HG03280 (cell line): Measurements from ENCODE around the gene CYP2U1.

Experiments used
- ATAC-seq: cut with Tn5 transposase; IDR thresholded peaks from one replicate; pipeline ENCODE4 v1.9.1; 2021; ENCODE audit warnings: mild to moderate bottlenecking, moderate library complexity; ENCODE audit not compliant: unreplicated experiment

Gene CYP2U1

GRCh38 chr4:107978716-107979451 is 47.5 kb downstream of the CYP2U1 start:
- ATAC-seq: no peak

DNA sequence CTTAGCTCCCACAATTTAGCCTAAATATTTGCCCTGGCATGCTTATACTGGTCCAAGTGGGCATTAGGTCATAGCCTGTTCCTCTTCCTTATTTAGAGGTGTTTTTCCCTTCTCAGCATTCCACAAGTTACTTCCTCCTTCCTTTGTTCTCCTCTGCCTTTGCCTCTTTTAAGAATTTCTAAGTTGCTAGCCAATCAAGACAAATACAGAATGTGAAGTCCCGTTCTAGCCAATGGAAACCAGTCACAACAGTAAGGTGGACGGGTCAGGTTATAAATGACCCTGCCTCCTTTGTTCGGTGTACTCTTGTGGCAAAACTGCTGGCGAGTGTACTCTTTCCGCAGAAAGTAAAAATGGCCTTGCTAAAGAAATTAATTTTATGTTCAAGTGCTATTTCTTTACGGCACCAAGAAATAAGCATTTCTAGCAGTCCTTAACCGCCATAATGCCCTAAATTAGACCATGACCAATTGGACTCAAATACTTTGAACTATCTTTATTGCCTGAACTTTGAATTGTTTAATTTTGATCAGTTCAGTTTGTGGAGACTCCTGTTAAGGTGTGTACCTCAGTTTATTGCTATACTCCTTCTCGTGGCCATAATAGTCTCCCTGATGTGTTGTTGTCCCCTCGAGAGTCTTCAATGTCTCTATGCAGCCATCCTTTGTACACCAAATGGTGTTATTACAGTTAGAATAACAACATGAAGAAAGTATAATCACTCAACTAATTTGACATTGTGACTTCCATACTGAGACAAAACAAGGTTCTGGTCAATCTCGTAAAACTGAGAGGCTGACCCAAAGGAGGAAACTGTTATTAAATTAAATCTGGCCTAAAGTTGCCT is 56.8 kb downstream of the CYP2U1 start:
- no peak for ATAC-seq

- ATAC-seq: no peak
Measured at GRCh38 chr4:107988763-107989035, 57.4 kb downstream of the CYP2U1 start.

- no peak for ATAC-seq
Measured at GRCh38 chr4:107989162-107989536, 57.8 kb downstream of the CYP2U1 start.

DNA sequence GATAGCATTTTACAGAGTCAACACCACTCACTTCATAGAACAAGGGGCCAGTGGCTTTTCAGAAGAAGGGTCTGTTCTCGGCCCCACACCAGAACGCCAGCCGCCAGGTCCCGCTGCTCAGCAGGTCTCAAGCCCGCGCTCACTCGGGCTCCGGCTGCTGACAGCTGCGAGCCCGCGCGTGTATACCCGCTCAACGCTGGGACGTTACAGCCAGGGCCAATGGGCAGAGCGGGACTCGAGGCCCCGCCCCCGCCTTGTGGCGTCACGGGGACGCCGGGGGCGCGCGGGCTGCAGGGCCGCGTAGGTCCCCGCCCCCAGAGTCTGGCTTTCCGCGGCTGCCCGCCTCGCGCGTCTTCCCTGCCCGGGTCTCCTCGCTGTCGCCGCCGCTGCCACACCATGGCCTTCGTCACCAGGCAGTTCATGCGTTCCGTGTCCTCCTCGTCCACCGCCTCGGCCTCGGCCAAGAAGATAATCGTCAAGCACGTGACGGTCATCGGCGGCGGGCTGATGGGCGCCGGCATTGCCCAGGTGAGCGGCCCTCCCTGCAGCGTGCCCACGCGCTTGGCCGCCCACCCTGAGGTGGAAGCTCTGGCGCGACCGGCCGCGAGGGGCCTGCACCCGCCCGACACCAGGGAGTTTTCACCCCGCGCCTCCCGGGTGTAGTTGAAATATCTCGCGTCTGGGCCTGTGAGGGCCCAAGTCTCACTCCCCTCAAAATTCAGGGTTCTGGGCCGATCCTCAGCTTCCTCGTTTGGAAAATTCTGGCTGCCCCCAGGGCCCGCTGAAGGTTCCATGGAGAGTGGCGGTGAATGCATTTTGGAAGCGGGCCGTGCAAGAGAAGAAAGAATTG is 58.4 kb downstream of the CYP2U1 start, which contains the start of gene HADH:
Gene HADH, plus strand, starts transcription at position 353 of the 850 bp plus-strand sequence. Its CDS starts 44 bp downstream, at position 397.
- ATAC-seq: peak; percentile 98

GRCh38 chr4:107991945-107992630 is 60.7 kb downstream of the CYP2U1 start:
- no peak for ATAC-seq

GRCh38 chr4:107993969-107994368 is 62.6 kb downstream of the CYP2U1 start:
- ATAC-seq: peak; percentile 14

GRCh38 chr4:107994894-107995293 is 63.5 kb downstream of the CYP2U1 start:
- no peak for ATAC-seq

- ATAC-seq: no peak
Measured at GRCh38 chr4:107996949-107997788, 65.8 kb downstream of the CYP2U1 start.

GRCh38 chr4:107997794-107998193 is 66.4 kb downstream of the CYP2U1 start:
- no peak for ATAC-seq

DNA sequence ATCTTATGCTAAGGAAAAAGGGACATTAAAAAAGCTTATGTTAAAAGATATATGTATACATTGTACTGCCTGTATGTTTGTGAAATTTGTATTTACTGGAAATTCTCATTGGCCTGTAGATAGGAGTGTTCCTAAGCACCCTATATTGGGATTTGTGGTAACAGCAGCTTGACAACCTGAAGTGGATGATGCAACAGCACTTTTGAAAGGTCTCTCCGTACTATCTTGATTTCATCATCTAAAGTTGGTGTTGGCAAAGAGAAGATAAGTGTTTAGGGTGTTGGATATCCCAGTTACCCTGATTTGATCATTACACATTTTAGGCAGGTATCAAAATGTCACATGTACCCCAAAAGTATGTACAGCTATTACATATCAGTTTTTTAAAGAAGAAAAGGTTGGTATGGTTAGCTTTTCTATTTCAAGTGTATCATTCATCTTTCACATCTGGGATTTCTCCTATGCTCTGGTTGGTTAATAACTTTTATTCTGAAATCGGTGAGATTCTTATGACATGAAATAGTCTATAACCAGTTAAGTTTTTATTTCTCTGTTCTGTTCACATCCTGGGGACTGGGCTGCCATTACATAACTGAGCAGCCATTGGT is 68.7 kb downstream of the CYP2U1 start:
- ATAC-seq: no peak

DNA sequence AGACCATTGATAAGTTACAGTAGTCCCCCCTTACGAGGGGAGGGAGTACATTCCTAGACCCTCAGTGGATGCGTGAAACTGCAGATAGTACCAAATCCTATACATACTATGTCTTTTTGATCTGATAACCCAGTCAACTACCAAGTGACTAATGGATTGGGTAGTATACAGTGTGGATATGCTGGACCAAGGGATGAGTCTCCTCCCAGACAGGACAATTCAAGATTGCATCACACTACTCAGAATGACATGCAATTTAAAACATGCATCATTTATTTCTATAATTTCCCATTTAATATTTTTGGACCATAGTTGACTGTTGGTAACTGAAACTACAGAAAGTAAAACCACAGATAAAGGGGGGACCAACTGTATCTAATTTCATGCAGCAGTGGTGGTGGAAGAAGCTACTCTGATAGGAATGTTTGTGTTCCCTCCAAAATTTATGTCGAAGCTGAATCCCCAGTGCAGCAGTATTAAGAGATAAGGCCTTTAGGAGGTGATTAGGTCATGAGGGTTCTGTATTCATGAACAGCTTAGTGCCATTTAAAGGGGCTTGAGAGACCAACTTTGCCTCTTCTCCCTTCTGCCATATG is 70.3 kb downstream of the CYP2U1 start:
- no peak for ATAC-seq
